Calu3 (cell line): ENCODE measurements around the gene MAP3K10. TPM values are rescaled to one million over a fixed set of nuclear protein-coding genes. Genes with fewer than 3 reads are reported as not detected.

Experiments
- BruUV-seq: library from RNA; stranded (reverse); fragments of 400-500 nt; replicated peaks from 2 replicates; lab custom pipeline; 2021; lab: Mats Ljungman, UMichigan
- CTCF ChIA-PET: fragments of 300-600 bp; sonication (Branson Sonifier 250); formaldehyde crosslinking; loops from one replicate; lab custom pipeline; 2022; ENCODE audit warnings: antibody characterized with exemption; lab: Charles Lee
- DNase-seq: peaks from one replicate; pipeline ENCODE4 v3.0.0; 2022
- H3K27ac Mint-ChIP-seq: one replicate; pipeline ENCODE4 v1.8.0; 2022; ENCODE audit warnings: mixed read lengths; ENCODE audit not compliant: unreplicated experiment
- H3K27me3 Mint-ChIP-seq: one replicate; pipeline ENCODE4 v1.8.0; 2022; ENCODE audit warnings: mixed read lengths; ENCODE audit not compliant: unreplicated experiment
- H3K36me3 Mint-ChIP-seq: one replicate; pipeline ENCODE4 v1.8.0; 2022; ENCODE audit warnings: mild to moderate bottlenecking, moderate library complexity, mixed read lengths; ENCODE audit not compliant: insufficient read depth, unreplicated experiment
- H3K4me1 Mint-ChIP-seq: one replicate; pipeline ENCODE4 v1.8.0; 2022; ENCODE audit warnings: mild to moderate bottlenecking, low read depth, mixed read lengths; ENCODE audit not compliant: unreplicated experiment
- H3K4me3 Mint-ChIP-seq: one replicate; pipeline ENCODE4 v1.8.0; 2022; ENCODE audit warnings: mild to moderate bottlenecking, low read depth, moderate library complexity, mixed read lengths; ENCODE audit not compliant: unreplicated experiment
- H3K9me3 Mint-ChIP-seq: one replicate; pipeline ENCODE4 v1.8.0; 2022; ENCODE audit warnings: low read depth, mixed read lengths; ENCODE audit not compliant: unreplicated experiment
- intact Hi-C: fragments of 100-400 bp; cut with micrococcal nuclease; formaldehyde crosslinking; loops from one replicate; pipeline ENCODE4 v1.10.0; 2022; ENCODE audit not compliant: unreplicated experiment
- total RNA-seq: library from RNA; stranded (reverse); gene quantifications from 2 replicates; pipeline ENCODE4 v1.2.3, GENCODE V29; 2022
- TF ChIP-seq, protein P1 (sequence below): fragments of 200-600 bp; IDR thresholded peaks from one replicate; pipeline ENCODE4 v1.8.0; 2022; ENCODE audit warnings: antibody characterized with exemption; ENCODE audit not compliant: unreplicated experiment

The MAP3K10 gene
- total RNA-seq, 1 experiment from 2014 or later, result 30.5 TPM

DNA sequence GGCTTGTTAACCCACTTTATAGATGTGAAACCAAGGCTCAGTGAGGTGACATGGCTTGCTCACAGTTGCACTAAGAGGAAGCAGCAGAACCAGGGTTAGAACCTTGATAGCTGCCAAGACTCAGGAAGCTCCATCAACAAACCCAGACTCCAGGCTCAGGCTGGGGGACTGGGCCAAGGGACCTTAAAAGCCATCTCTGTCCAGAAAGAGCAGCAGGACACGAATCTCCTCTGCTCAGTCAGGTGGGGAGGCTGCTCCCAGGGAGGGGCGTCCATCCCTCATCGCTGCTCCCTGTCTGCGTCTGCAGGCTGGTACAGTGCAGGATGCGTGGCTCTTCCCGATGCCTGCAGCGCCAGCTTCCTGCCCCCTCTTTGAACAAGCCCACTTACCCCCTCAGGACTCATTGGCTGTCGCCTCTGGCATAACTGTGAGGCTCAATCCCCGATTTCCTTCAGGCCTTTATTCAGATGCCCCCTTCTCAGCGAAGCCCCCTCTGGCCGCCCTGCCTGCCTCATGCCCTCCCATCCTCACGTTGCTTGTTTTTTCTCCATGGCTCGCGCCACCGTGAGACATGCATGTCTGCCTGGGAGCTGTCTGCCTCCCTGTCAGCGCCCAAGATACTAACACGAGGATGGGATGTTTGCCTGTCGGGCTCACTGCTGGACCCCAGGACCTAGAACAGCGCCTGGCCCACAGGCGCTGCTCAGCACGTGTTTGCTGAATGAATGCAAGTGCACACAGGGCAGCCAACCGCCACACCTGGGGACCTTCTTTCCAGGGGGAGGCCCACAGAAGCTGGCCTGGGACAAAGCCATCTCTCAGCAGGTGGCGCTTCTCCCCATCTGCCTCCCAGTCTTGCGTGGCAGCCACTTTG is 72.5 kb downstream of the MAP3K10 start:
- no peak overlapping the region for H3K27ac Mint-ChIP-seq
- H3K9me3 Mint-ChIP-seq, result no peaks in the 10 kb centered on the region
- H3K4me1 Mint-ChIP-seq, result no peaks in the 10 kb centered on the region
- BruUV-seq, result no TSS peak
- peaks cover 46% of the 10 kb centered on the region for H3K36me3 Mint-ChIP-seq
- TF ChIP-seq, protein P1, sequence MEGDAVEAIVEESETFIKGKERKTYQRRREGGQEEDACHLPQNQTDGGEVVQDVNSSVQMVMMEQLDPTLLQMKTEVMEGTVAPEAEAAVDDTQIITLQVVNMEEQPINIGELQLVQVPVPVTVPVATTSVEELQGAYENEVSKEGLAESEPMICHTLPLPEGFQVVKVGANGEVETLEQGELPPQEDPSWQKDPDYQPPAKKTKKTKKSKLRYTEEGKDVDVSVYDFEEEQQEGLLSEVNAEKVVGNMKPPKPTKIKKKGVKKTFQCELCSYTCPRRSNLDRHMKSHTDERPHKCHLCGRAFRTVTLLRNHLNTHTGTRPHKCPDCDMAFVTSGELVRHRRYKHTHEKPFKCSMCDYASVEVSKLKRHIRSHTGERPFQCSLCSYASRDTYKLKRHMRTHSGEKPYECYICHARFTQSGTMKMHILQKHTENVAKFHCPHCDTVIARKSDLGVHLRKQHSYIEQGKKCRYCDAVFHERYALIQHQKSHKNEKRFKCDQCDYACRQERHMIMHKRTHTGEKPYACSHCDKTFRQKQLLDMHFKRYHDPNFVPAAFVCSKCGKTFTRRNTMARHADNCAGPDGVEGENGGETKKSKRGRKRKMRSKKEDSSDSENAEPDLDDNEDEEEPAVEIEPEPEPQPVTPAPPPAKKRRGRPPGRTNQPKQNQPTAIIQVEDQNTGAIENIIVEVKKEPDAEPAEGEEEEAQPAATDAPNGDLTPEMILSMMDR, result no peak
- CTCF ChIA-PET, result no interaction called here
- no peaks in the 10 kb centered on the region for H3K27me3 Mint-ChIP-seq
- intact Hi-C loops, result no loop called here
- H3K4me3 Mint-ChIP-seq, result no peak overlapping the region
- DNase-seq, result no peak

DNA sequence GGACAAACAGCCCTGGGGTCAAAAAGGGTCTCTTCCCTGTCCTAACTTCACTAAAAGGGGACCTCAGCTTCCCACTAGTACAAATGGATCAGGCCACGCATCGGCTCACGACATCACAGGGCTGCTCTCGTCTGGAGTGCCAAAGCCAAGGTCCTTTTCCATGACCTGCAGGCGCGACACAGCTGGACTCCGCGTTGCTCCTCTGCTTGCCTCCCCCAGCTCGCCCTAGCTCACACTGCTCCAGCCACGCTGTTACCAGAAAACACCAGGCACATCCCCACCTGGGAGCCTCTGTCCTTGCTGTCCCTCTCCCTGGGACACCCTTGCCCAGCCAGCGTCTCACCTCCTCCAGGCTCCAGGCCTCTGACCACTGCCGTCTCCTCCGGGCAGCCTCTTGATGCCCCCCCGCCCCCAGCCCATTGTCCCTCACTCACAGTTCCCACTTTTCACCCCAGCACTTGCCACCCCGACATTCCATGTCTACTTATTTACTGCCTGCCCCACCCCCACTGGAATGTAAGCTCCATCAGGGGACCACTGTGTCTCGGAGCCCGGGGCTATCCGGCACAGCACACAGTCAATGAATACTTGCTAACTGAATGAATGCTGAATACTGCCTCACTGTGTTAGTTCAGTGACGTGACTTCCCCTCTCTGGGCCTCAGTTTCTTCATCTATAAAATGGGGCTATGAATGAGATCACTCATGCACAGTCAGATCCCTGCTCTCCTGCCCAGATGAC is 73.3 kb downstream of the MAP3K10 start:
- CTCF ChIA-PET, result no interaction called here
- Mint-ChIP-seq H3K4me3 (no peak overlapping the region), H3K27me3 (no peaks in the 10 kb centered on the region), H3K4me1 (no peaks in the 10 kb centered on the region), H3K36me3 (peaks cover 47% of the 10 kb centered on the region), H3K27ac (no peak overlapping the region), H3K9me3 (no peaks in the 10 kb centered on the region)
- BruUV-seq, result no TSS peak
- intact Hi-C loops, result no loop called here
- no peak for DNase-seq
- TF ChIP-seq, protein P1, result no peak

Other genes with a start within 250 kb of the MAP3K10 start
- gene PSMC4, start 220.3 kb upstream of the MAP3K10 start, total RNA-seq, result 300 and 316 TPM in 2 replicates
- gene ZNF546, start 194.4 kb upstream of the MAP3K10 start, total RNA-seq, result 4.7 and 5.7 TPM in 2 replicates
- 30.2 and 37.8 TPM in 2 replicates for gene ZNF780B, start 135.2 kb upstream of the MAP3K10 start, total RNA-seq
- gene ZNF780A, start 100.5 kb upstream of the MAP3K10 start, total RNA-seq, result 32.6 and 34.2 TPM in 2 replicates
- gene TTC9B, start 27.0 kb downstream of the MAP3K10 start, total RNA-seq, result not detected in 2 replicates
- 0.83 and 0.94 TPM in 2 replicates for gene CCNP, start 35.3 kb downstream of the MAP3K10 start, total RNA-seq
- gene AKT2, start 93.9 kb downstream of the MAP3K10 start, total RNA-seq, result 179 and 182 TPM in 2 replicates
- 19.3 and 22.7 TPM in 2 replicates for gene C19orf47, start 157.0 kb downstream of the MAP3K10 start, total RNA-seq
- gene PLD3, start 157.3 kb downstream of the MAP3K10 start, total RNA-seq, result 184 and 192 TPM in 2 replicates
- gene HIPK4, start 198.8 kb downstream of the MAP3K10 start, total RNA-seq, result 0.14 TPM in 1 of 2 replicates, not detected in the other
- 1.6 and 1.8 TPM in 2 replicates for gene PRX, start 222.0 kb downstream of the MAP3K10 start, total RNA-seq
- gene SERTAD1, start 234.6 kb downstream of the MAP3K10 start, total RNA-seq, result 12.3 and 15.4 TPM in 2 replicates